Epithelial cell of esophagus (primary cell): Measurements from ENCODE around the gene ALAS1.

Experiments
- DNase-seq: peaks from one replicate; pipeline ENCODE4 v3.0.0; 2010; ENCODE audit warnings: low read depth
- H3K4me3 ChIP-seq: 2 replicates; pipeline ENCODE4 v1.5.1; 2011; ENCODE audit warnings: mild to moderate bottlenecking, low read length, control low read depth
- TF ChIP-seq, protein P1 (sequence below): IDR thresholded peaks from 2 replicates; pipeline ENCODE4 v1.5.1; 2011; ENCODE audit warnings: low read depth, mild to moderate bottlenecking, low read length, control low read depth, inconsistent platforms; ENCODE audit not compliant: insufficient read depth; ENCODE audit errors: missing control alignments

ALAS1 gene

DNA sequence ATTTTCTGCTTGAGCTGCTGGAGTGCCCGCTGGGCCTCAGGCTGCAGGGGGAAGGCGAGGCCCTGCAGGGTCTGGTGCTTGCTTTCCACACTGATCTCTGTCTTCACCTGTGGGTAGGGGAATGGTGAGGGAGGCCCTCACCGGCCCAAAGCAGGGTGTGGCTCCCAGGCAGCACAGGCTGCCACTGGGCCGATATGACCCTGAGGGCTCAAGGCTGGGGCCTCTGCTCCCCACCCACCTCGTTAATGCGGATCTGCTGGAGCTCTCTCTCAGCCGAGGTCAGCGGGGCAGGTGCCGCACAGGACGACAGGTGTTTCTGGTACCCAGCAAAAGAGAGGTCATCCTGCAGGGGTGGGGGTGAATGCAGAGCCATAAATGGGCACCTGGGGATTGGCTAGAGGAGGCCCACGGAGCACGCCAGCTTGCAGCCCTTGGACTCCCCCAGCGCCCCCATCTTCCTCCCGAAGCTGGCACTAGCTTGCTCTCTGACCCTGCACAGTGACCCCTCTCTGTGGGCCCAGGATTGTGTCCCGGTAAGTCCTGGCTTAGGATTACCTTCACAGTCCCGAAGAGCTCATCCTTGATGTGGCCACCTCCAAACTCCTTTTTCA, 33.0 kb downstream of the ALAS1 start:
- TF ChIP-seq, protein P1, sequence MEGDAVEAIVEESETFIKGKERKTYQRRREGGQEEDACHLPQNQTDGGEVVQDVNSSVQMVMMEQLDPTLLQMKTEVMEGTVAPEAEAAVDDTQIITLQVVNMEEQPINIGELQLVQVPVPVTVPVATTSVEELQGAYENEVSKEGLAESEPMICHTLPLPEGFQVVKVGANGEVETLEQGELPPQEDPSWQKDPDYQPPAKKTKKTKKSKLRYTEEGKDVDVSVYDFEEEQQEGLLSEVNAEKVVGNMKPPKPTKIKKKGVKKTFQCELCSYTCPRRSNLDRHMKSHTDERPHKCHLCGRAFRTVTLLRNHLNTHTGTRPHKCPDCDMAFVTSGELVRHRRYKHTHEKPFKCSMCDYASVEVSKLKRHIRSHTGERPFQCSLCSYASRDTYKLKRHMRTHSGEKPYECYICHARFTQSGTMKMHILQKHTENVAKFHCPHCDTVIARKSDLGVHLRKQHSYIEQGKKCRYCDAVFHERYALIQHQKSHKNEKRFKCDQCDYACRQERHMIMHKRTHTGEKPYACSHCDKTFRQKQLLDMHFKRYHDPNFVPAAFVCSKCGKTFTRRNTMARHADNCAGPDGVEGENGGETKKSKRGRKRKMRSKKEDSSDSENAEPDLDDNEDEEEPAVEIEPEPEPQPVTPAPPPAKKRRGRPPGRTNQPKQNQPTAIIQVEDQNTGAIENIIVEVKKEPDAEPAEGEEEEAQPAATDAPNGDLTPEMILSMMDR, result no peak
- no peak overlapping the region for H3K4me3 ChIP-seq
- DNase-seq, result no peak

DNA sequence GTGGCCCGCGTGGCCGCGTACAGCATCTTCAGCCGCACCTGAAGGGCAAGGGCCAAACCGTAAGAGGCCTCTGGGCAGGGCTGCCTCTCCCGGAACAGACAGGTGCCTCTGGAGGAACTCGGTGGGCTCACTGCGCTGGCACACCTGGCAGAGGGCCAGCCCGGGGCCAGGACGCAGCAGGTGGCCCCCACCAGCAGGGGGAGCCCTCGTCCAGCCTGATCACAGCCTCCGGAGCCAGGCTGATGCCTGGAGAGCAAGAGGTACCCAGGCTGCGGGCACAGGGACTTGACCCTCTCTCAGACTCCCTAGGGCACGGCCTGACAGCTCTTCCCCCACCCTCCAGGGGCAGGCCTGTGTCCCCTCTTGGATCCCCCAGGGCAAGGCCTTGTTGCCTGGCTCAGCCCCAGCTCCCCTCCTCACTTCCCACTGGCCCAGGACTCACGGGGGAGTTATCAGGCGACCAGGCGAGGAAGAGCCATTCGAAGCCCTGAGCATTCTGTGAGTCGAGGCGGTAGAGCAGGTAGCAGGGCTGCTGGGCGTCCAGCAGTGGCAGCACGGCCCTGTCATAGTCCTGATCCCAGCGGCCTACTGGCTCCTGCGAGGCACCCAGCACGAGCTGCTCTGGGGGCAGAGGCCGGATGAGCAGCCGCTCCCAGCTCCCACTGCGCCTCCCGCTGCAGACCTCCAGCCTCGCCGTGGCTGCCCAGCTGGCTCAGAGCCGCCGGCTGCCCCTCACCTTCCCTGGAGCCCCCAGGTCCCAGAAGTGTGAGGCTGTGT, 33.7 kb downstream of the ALAS1 start:
- peak; percentile 71 for DNase-seq
- no peak overlapping the region for H3K4me3 ChIP-seq
- TF ChIP-seq, protein P1, result peak; percentile 86

DNA sequence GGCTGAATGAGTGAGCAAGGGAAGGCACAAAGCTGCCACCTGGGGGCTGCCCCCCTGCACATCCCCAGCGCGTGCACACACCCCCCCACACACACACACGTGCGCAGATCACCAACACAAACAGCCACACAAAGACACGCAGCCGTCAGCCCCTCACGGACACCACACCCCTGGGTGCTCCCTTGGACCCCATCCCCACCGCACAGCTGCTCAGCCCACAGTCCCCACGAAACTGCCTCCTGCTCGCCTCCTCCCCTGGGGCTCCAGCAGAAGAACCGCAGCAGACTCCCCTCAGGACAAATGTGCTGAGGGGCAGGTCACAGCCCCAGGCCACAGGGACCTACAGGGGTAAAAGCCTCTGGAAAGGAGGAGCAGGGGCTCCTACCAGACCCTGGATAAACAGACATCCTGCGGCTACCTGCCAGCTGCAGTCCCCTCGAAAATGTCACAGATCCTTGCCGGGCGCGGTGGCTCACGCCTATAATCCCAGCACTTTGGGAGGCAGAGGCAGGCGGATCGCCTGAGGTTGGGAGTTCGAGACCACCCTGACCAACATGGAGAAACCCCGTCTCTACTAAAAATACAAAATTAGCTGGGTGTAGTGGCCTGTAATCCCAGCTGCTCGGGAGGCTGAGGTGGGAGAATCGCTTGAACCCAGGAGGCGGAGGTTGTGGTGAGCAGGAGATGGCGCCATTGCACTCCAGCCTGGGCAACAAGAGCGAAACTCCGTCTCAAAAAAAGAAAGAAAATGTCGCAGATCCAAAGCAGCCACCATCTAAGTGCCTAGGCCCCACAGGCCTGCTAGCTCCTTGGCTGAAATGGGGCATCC, 34.5 kb downstream of the ALAS1 start:
- H3K4me3 ChIP-seq, result no peak overlapping the region
- TF ChIP-seq, protein P1, result peak; percentile 23
- no peak for DNase-seq

DNA sequence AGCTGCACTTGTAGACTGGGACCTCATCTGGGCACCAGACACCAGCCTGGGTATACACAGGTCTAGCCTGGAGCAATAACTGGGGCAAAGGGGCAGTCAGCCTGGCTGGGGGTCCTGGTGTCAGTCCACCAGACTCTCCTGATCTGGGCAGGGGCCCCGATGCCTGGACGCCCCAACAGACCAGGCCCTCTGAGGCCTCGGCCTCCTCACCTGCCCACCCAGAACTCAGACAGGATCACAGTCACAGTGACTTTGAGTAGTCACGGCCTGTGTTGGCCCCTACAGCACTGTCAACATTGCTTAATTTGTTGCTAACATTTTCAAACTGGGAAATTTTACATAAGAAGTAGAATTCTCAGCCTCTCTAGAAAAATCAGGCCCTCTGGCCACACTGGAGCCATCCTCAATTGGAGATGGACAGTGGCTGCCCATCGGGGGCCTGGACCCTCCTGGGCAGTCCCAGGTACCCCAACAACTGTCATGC, 35.2 kb downstream of the ALAS1 start:
- DNase-seq, result no peak
- H3K4me3 ChIP-seq, result no peak overlapping the region
- TF ChIP-seq, protein P1, result no peak

DNA sequence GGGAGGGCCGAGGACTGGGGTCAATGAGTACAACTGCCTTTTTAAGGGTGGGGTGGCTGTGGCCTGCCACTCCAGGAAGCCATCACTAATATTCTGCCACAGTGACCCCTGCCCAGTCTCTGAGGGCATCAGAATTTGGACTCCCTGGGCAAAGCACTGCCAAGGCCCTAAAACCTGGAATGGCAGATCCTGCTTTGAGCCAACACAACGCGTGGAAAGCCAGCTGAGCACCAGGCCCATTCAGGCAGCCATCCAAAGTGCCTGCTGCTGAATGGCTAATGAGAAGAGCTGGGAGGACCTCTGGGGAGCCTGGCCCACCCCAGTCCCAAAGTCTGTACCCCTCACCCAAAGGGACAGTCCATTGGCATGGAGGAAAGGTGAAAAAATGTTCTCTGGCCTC, 36.0 kb downstream of the ALAS1 start:
- no peak for DNase-seq
- no peak overlapping the region for H3K4me3 ChIP-seq
- TF ChIP-seq, protein P1, result no peak

DNA sequence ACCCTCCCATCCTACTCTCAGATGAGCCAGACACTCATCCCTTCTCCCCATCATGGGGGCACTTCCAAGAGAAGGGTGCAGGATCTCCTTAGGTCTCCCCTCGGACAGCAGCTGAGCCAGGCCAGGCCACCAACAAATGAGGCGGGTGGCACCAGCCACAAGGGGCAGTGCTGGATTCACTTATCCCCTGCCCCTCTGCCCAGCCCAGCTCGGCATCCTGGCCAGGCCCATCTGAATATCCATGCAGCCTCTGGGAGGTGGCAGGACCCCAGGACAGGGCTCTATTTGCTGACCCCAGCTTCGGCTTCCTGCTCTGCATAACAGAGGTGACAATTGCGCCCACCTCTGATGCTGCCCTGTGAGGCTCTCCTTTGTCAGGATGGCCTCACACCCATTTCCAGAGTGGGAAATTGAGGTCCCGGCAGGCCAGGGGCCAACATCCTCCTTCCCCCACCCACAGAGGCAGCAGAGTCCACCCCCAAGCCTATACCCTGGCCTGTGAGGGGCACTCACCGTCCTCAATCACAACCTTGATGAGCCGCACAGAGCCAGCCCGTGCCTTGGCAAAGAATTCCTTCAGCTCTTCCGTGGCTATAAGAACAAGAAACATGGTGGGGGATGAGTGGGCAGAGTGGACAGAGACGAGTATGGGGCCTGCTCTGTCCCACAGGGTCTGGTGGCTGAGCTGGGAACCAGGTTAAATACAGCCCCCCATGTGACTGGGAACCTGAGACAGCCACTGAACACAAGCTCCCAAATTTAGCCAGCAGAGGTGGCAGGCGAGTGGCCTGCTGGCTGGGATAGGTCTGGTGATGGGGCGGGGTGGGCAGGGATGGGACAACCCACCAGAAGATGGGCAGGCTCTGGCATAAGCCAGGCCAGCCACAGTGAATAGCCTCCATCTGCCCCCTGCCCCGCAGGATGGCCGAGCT, 36.8 kb downstream of the ALAS1 start:
- TF ChIP-seq, protein P1, result no peak
- no peak overlapping the region for H3K4me3 ChIP-seq
- DNase-seq, result no peak
